MG63 (cell line): ENCODE data around the gene SNCG. TPM values are rescaled to one million over a fixed set of nuclear protein-coding genes. Genes with fewer than 3 reads are reported as not detected.
"Not testable (repeated sequence)": the region's sequence is repeated elsewhere in the genome, so short reads cannot be mapped to it uniquely, and the experiment has no call there.

Experiments
- DNase-seq: peaks from one replicate; pipeline ENCODE4 v3.0.0-alpha.2; 2020
- H3K27me3 ChIP-seq: fragments of 250-450 bp; sonication (Bioruptor Pico); 2 replicates; pipeline ENCODE4 v1.5.1; 2020; ENCODE audit warnings: mild to moderate bottlenecking, moderate library complexity
- H3K36me3 ChIP-seq: fragments of 250-450 bp; sonication (Bioruptor Pico); 2 replicates; pipeline ENCODE4 v1.5.1; 2020; ENCODE audit warnings: mild to moderate bottlenecking, moderate library complexity
- H3K4me3 ChIP-seq: fragments of 250-450 bp; sonication (Bioruptor Pico); 2 replicates; pipeline ENCODE4 v1.5.1; 2020; ENCODE audit warnings: mild to moderate bottlenecking, moderate library complexity
- H3K9me3 ChIP-seq: fragments of 250-450 bp; sonication (Bioruptor Pico); 2 replicates; pipeline ENCODE4 v1.5.1; 2020; ENCODE audit warnings: mild to moderate bottlenecking, moderate library complexity
- total RNA-seq: library from RNA; depleted of rRNA; stranded (reverse); fragments of >200 nt; shearing (Covaris generic); gene quantifications from 2 replicates; pipeline ENCODE4 v1.2.3, GENCODE V29; 2014; ENCODE audit warnings: low replicate concordance

SNCG gene
- total RNA-seq, 1 experiment from 2014 or later = 6.2 TPM

DNA sequence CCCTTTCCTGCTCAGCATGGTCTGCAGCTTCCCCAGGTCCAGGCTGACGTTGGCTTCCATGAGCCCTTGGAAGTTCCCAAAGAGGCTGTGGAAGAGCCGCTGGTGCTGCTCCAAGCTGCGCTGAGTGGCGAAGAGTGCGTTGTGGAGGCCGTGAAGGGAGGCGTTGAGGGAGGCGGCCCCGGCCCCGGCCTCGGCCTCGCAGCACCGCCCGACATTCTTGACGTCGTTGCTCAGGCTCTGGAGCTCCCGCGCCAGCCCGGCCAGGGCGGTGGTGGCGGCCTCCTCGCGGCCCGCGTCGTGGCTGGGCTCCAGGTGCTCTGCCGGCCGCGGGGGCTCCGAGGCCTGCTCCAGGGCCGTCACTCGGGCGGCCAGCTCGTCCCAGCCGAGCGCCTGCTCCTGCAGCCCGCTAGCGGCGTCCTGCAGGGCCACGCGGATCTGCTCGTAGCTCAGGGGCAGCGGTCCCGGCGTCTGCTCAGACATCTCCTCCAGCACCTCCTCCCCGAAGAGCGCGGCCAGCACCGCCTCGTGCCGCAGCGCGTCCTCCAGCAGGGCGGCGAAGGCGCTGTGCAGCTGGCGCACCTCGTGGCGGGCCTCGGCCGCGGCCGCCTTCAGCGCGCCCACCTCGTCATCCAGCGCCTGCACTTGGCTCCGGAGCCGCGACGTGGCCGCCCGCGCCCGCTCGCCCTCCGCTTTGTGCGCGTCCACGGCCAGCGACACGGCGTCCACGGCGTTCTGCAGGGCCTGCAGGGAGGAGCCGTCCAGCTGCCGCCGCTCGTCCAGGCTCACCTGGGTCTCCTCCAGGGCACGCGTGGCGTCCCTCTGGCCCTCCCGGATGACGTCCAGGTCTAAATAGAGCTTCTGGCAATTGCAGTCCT is 15.7 kb upstream of the SNCG start:
- Histone ChIP-seq H3K9me3 (no peaks in the 10 kb centered on the region), H3K4me3 (no peak overlapping the region), H3K36me3 (no peaks in the 10 kb centered on the region), H3K27me3 (no peaks in the 10 kb centered on the region)
- no peak for DNase-seq

- no peaks in the 10 kb centered on the region for H3K36me3 ChIP-seq
- no peak for DNase-seq
- H3K4me3 ChIP-seq = no peak overlapping the region
- H3K9me3 ChIP-seq = no peaks in the 10 kb centered on the region
- H3K27me3 ChIP-seq = no peaks in the 10 kb centered on the region
These were observed 14.9 kb upstream of the SNCG start for GRCh38 chr10:86943316-86944030.

DNA sequence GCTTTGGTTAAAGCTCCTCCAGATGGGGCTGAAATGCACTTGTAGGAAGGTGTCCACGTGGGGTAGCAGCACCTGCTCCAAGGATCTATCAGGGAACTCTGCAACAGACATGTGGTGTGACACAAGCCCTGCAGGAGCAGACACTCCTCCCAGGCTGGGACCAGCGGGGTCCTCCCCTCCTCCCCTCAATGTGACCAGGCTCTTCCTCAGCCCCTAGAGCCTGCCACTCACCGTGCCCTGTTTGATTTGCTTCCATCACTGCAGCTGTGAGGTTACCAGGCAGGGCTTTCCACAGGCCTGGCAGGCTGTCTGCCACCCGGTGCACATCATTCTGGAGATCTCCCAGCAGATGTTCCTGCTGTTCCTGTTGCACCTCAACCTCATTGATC is 14.4 kb upstream of the SNCG start:
- Histone ChIP-seq H3K27me3 (no peaks in the 10 kb centered on the region), H3K4me3 (no peak overlapping the region), H3K36me3 (no peaks in the 10 kb centered on the region), H3K9me3 (no peaks in the 10 kb centered on the region)
- DNase-seq = no peak

DNA sequence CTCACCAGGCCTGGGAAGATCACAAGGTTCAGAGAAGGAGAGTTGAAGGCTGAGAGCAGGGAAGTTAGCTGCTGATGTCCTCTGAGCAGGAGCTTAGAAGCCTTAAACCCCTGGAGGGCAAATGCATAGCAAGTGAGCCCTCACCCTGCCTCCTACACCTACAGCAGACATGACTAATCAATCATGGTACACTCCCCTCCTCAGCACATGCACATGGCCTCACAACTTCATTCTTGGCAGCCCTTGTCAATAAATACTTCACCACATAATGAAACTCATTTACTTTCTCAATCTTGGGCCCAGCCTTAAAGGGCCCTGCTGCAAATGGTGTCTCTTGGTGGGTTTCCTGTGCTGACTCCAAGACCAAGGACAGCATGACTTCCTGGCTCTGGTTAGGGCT is 13.9 kb upstream of the SNCG start:
- Histone ChIP-seq H3K27me3 (no peaks in the 10 kb centered on the region), H3K36me3 (no peaks in the 10 kb centered on the region), H3K4me3 (no peak overlapping the region), H3K9me3 (no peaks in the 10 kb centered on the region)
- DNase-seq = no peak

- Histone ChIP-seq H3K27me3 (no peaks in the 10 kb centered on the region), H3K36me3 (no peaks in the 10 kb centered on the region), H3K4me3 (no peak overlapping the region), H3K9me3 (no peaks in the 10 kb centered on the region)
- no peak for DNase-seq
These were observed 13.5 kb upstream of the SNCG start for GRCh38 chr10:86944907-86945306.

DNA sequence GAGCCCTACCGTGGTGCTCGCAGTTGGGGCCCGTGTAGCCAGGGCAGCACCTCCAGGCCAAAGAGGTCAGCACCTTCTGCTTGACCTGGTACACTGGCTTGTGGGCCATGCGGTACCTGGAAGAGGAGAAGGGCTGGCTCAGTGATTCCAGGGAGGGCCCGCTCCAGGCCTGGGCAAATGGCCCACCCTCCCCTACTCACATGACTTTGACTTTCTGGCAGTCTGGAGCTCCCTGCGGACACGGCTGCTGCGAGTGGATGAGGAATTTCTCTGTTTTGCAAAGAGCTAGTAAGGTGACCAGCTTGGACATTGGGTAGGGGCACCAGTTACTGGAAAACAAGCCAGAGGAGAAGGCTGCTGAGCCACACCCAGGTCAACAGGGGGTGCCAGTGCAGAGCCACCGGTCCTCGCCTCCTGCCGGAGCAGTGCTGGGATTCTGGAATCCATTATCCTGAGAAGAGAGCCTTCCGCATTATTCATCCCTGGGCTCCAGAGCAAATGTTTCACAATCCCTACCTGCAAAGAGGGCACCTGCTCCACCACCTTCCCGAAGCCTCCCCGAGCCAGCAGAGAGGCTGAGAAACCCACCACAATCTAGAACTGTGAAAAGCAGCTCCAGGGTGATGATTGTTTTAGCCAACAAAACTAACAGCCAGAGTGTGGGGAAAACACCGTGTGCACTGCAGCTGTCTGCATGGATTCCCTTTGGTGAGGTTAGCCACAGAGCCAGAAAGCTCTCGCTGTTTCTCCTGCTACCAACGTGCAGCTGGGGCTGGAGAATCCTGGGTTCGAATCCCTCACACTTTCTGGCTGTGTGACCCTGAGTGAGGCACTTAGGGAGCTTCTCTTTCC is 12.8 kb upstream of the SNCG start:
- Histone ChIP-seq H3K4me3 (no peak overlapping the region), H3K9me3 (no peaks in the 10 kb centered on the region), H3K36me3 (no peaks in the 10 kb centered on the region), H3K27me3 (no peaks in the 10 kb centered on the region)
- no peak for DNase-seq

GRCh38 chr10:86946213-86947155 is 11.9 kb upstream of the SNCG start:
- Histone ChIP-seq H3K36me3 (no peaks in the 10 kb centered on the region), H3K27me3 (no peaks in the 10 kb centered on the region), H3K9me3 (no peaks in the 10 kb centered on the region), H3K4me3 (no peak overlapping the region)
- DNase-seq = no peak

GRCh38 chr10:86947806-86948205 is 10.6 kb upstream of the SNCG start:
- DNase-seq, H3K9me3 ChIP-seq, H3K27me3 ChIP-seq, H3K4me3 ChIP-seq, H3K36me3 ChIP-seq: not testable (repeated sequence)

- H3K27me3 ChIP-seq = no peaks in the 10 kb centered on the region
- no peaks in the 10 kb centered on the region for H3K9me3 ChIP-seq
- DNase-seq = no peak
- no peaks in the 10 kb centered on the region for H3K36me3 ChIP-seq
- no peak overlapping the region for H3K4me3 ChIP-seq
These were observed 8.1 kb upstream of the SNCG start for GRCh38 chr10:86950349-86950748.

DNA sequence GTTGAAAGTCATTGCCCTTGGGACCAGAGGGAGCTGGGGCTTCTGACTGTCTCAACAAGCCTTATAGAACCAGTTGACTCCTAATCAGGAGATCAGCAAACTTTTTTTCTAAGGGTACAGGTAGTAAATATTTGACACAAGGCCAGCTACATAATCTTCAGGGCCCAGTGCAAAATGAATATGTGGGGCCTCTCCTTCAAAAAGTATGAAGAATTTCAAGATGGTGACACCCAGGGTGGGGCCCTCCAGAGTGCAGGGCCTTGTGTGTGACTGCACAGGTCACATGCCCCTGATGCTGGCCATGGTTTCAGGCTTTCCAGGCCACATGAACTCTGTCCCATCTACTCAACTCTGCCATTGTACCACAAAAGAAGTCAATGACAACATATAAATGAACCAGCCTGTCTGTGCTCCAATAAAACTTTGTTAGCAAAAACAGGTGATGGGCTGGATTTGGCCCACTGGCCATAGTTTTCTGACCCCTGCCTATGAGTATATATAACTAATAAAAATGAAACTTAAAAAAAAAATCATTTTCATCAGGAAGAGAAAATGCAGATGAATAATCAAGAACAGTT is 7.1 kb upstream of the SNCG start:
- H3K4me3 ChIP-seq = no peak overlapping the region
- no peak for DNase-seq

GRCh38 chr10:86952106-86952505 is 6.3 kb upstream of the SNCG start:
- Histone ChIP-seq H3K9me3 (no peaks in the 10 kb centered on the region), H3K4me3 (no peak overlapping the region), H3K36me3 (no peaks in the 10 kb centered on the region), H3K27me3 (no peaks in the 10 kb centered on the region)
- DNase-seq = no peak

More for the DNA sequence above, 7.1 kb upstream of the SNCG start:
- Histone ChIP-seq H3K27me3 (no peaks in the 10 kb centered on the region), H3K36me3 (no peaks in the 10 kb centered on the region), H3K9me3 (no peaks in the 10 kb centered on the region)

DNA sequence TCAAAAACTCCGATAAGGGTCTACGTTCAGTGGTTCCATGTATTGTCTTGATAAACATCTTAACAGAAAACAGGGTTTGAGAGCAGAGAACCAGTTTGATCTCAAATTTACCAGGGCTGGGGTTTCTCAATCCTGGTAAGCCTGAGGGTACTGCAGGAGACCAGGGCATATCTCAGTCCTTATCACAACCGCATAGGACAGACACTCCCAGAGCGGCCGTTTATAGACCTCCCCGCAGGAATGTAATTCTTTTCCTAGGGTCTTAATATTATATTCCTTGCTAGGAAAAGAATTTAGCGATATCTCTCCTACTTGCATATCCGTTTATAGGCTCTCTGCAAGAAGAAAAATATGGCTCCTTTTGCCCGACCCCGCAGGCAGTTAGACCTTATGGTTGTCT is 5.7 kb upstream of the SNCG start:
- not testable (repeated sequence) for H3K9me3 ChIP-seq, H3K27me3 ChIP-seq, H3K36me3 ChIP-seq, DNase-seq, H3K4me3 ChIP-seq

GRCh38 chr10:86953747-86954680 is 4.4 kb upstream of the SNCG start:
- H3K36me3 ChIP-seq = no peaks in the 10 kb centered on the region
- no peak overlapping the region for H3K4me3 ChIP-seq
- H3K9me3 ChIP-seq = no peaks in the 10 kb centered on the region
- H3K27me3 ChIP-seq = no peaks in the 10 kb centered on the region
- DNase-seq = peak; percentile 87

GRCh38 chr10:86954681-86955500 is 3.5 kb upstream of the SNCG start:
- no peaks in the 10 kb centered on the region for H3K27me3 ChIP-seq
- no peaks in the 10 kb centered on the region for H3K9me3 ChIP-seq
- H3K36me3 ChIP-seq = no peaks in the 10 kb centered on the region
- H3K4me3 ChIP-seq = no peak overlapping the region
- DNase-seq = no peak
